ENCODE measurements around the gene OR2L8.
"Not testable (repeated sequence)": the region's sequence is repeated elsewhere in the genome, so short reads cannot be mapped to it uniquely, and the experiment has no call there.

OR2L8 gene

GRCh38 chr1:247933989-247934388 is 14.7 kb upstream of the OR2L8 start:
- Histone ChIP-seq H2AFZ (ENCODE audit: low read length, unreplicated experiment) (no peak overlapping the region), H3K79me2 (ENCODE audit: control insufficient read depth, insufficient read depth, low read length, unreplicated experiment) (no peaks in the 10 kb centered on the region), H3K36me3 (ENCODE audit: insufficient read depth, low read length) (no peaks in the 10 kb centered on the region), H3K4me3 (ENCODE audit: low read depth, low read length) (no peak overlapping the region), H3K27ac (ENCODE audit: low read depth, low read length) (no peak overlapping the region), H3K27me3 (ENCODE audit: insufficient read depth, low read length) (no peaks in the 10 kb centered on the region), H3K4me1 (ENCODE audit: control insufficient read depth, insufficient read depth, low read length, unreplicated experiment) (no peaks in the 10 kb centered on the region)

- no peaks in the 10 kb centered on the region for H3K4me1 ChIP-seq (ENCODE audit: control insufficient read depth, insufficient read depth, low read length, unreplicated experiment)
- no peaks in the 10 kb centered on the region for H3K79me2 ChIP-seq (ENCODE audit: control insufficient read depth, insufficient read depth, low read length, unreplicated experiment)
- no peak overlapping the region for H3K27ac ChIP-seq (ENCODE audit: low read depth, low read length)
- no peak overlapping the region for H2AFZ ChIP-seq (ENCODE audit: low read length, unreplicated experiment)
- H3K4me3 ChIP-seq (ENCODE audit: low read depth, low read length): no peak overlapping the region
- no peaks in the 10 kb centered on the region for H3K36me3 ChIP-seq (ENCODE audit: insufficient read depth, low read length)
- H3K27me3 ChIP-seq (ENCODE audit: insufficient read depth, low read length): no peaks in the 10 kb centered on the region
Observed at GRCh38 chr1:247935781-247936180, 12.9 kb upstream of the OR2L8 start.

GRCh38 chr1:247936415-247936814 is 12.2 kb upstream of the OR2L8 start:
- Histone ChIP-seq H3K27me3 (ENCODE audit: insufficient read depth, low read length) (no peaks in the 10 kb centered on the region), H3K36me3 (ENCODE audit: insufficient read depth, low read length) (no peaks in the 10 kb centered on the region), H3K4me3 (ENCODE audit: low read depth, low read length) (no peak overlapping the region), H2AFZ (ENCODE audit: low read length, unreplicated experiment) (no peak overlapping the region), H3K79me2 (ENCODE audit: control insufficient read depth, insufficient read depth, low read length, unreplicated experiment) (no peaks in the 10 kb centered on the region), H3K27ac (ENCODE audit: low read depth, low read length) (no peak overlapping the region), H3K4me1 (ENCODE audit: control insufficient read depth, insufficient read depth, low read length, unreplicated experiment) (no peaks in the 10 kb centered on the region)

- H3K27ac ChIP-seq (ENCODE audit: low read depth, low read length); H2AFZ ChIP-seq (ENCODE audit: low read length, unreplicated experiment); H3K27me3 ChIP-seq (ENCODE audit: insufficient read depth, low read length); H3K79me2 ChIP-seq (ENCODE audit: control insufficient read depth, insufficient read depth, low read length, unreplicated experiment); H3K4me1 ChIP-seq (ENCODE audit: control insufficient read depth, insufficient read depth, low read length, unreplicated experiment); H3K36me3 ChIP-seq (ENCODE audit: insufficient read depth, low read length); H3K4me3 ChIP-seq (ENCODE audit: low read depth, low read length): not testable (repeated sequence)
Observed at GRCh38 chr1:247936965-247937734, 11.5 kb upstream of the OR2L8 start.

GRCh38 chr1:247942624-247943023 is 6.0 kb upstream of the OR2L8 start:
- H3K36me3 ChIP-seq (ENCODE audit: insufficient read depth, low read length): no peaks in the 10 kb centered on the region
- H2AFZ ChIP-seq (ENCODE audit: low read length, unreplicated experiment): no peak overlapping the region
- no peaks in the 10 kb centered on the region for H3K4me1 ChIP-seq (ENCODE audit: control insufficient read depth, insufficient read depth, low read length, unreplicated experiment)
- H3K79me2 ChIP-seq (ENCODE audit: control insufficient read depth, insufficient read depth, low read length, unreplicated experiment): no peaks in the 10 kb centered on the region
- no peak overlapping the region for H3K27ac ChIP-seq (ENCODE audit: low read depth, low read length)
- no peak overlapping the region for H3K4me3 ChIP-seq (ENCODE audit: low read depth, low read length)
- H3K27me3 ChIP-seq (ENCODE audit: insufficient read depth, low read length): no peaks in the 10 kb centered on the region

GRCh38 chr1:247953408-247953807 is 4.8 kb downstream of the OR2L8 start:
- Histone ChIP-seq H3K4me1 (ENCODE audit: control insufficient read depth, insufficient read depth, low read length, unreplicated experiment) (no peaks in the 10 kb centered on the region), H2AFZ (ENCODE audit: low read length, unreplicated experiment) (no peak overlapping the region), H3K79me2 (ENCODE audit: control insufficient read depth, insufficient read depth, low read length, unreplicated experiment) (no peaks in the 10 kb centered on the region), H3K27ac (ENCODE audit: low read depth, low read length) (no peak overlapping the region), H3K36me3 (ENCODE audit: insufficient read depth, low read length) (no peaks in the 10 kb centered on the region), H3K4me3 (ENCODE audit: low read depth, low read length) (no peak overlapping the region), H3K27me3 (ENCODE audit: insufficient read depth, low read length) (no peaks in the 10 kb centered on the region)

- H3K27me3 ChIP-seq (ENCODE audit: insufficient read depth, low read length): no peaks in the 10 kb centered on the region
- H3K4me1 ChIP-seq (ENCODE audit: control insufficient read depth, insufficient read depth, low read length, unreplicated experiment): no peaks in the 10 kb centered on the region
- no peak overlapping the region for H3K27ac ChIP-seq (ENCODE audit: low read depth, low read length)
- no peaks in the 10 kb centered on the region for H3K79me2 ChIP-seq (ENCODE audit: control insufficient read depth, insufficient read depth, low read length, unreplicated experiment)
- no peak overlapping the region for H3K4me3 ChIP-seq (ENCODE audit: low read depth, low read length)
- H2AFZ ChIP-seq (ENCODE audit: low read length, unreplicated experiment): no peak overlapping the region
- no peaks in the 10 kb centered on the region for H3K36me3 ChIP-seq (ENCODE audit: insufficient read depth, low read length)
Observed at GRCh38 chr1:247961791-247962190, 13.1 kb downstream of the OR2L8 start.

GRCh38 chr1:247962911-247963588 is 14.4 kb downstream of the OR2L8 start:
- no peaks in the 10 kb centered on the region for H3K36me3 ChIP-seq (ENCODE audit: insufficient read depth, low read length)
- H2AFZ ChIP-seq (ENCODE audit: low read length, unreplicated experiment): no peak overlapping the region
- no peaks in the 10 kb centered on the region for H3K79me2 ChIP-seq (ENCODE audit: control insufficient read depth, insufficient read depth, low read length, unreplicated experiment)
- H3K4me1 ChIP-seq (ENCODE audit: control insufficient read depth, insufficient read depth, low read length, unreplicated experiment): no peaks in the 10 kb centered on the region
- no peak overlapping the region for H3K4me3 ChIP-seq (ENCODE audit: low read depth, low read length)
- H3K27ac ChIP-seq (ENCODE audit: low read depth, low read length): no peak overlapping the region
- H3K27me3 ChIP-seq (ENCODE audit: insufficient read depth, low read length): no peaks in the 10 kb centered on the region

GRCh38 chr1:247964933-247965332 is 16.3 kb downstream of the OR2L8 start, which contains the start of gene OR2AK2:
OR2AK2 (plus strand) TSS chr1:247965233; CDS start chr1:247965377, 144 bp downstream.
- H3K27me3 ChIP-seq (ENCODE audit: insufficient read depth, low read length): no peaks in the 10 kb centered on the region
- no peak within 1 kb of the TSS for H3K4me3 ChIP-seq (ENCODE audit: low read depth, low read length)
- no peak within 1 kb of the TSS for H3K27ac ChIP-seq (ENCODE audit: low read depth, low read length)
- H3K4me1 ChIP-seq (ENCODE audit: control insufficient read depth, insufficient read depth, low read length, unreplicated experiment): no peaks in the 10 kb centered on the region
- no peak within 1 kb of the TSS for H2AFZ ChIP-seq (ENCODE audit: low read length, unreplicated experiment)
- H3K36me3 ChIP-seq (ENCODE audit: insufficient read depth, low read length): no peaks in the 10 kb centered on the region
- H3K79me2 ChIP-seq (ENCODE audit: control insufficient read depth, insufficient read depth, low read length, unreplicated experiment): no peaks in the 10 kb centered on the region

GRCh38 chr1:247966532-247967204 is 18.0 kb downstream of the OR2L8 start:
- no peaks in the 10 kb centered on the region for H3K4me1 ChIP-seq (ENCODE audit: control insufficient read depth, insufficient read depth, low read length, unreplicated experiment)
- no peak overlapping the region for H3K4me3 ChIP-seq (ENCODE audit: low read depth, low read length)
- no peaks in the 10 kb centered on the region for H3K36me3 ChIP-seq (ENCODE audit: insufficient read depth, low read length)
- no peak overlapping the region for H2AFZ ChIP-seq (ENCODE audit: low read length, unreplicated experiment)
- no peaks in the 10 kb centered on the region for H3K79me2 ChIP-seq (ENCODE audit: control insufficient read depth, insufficient read depth, low read length, unreplicated experiment)
- no peaks in the 10 kb centered on the region for H3K27me3 ChIP-seq (ENCODE audit: insufficient read depth, low read length)
- H3K27ac ChIP-seq (ENCODE audit: low read depth, low read length): no peak overlapping the region

Data from ACC112 (cell line).